Thyroid gland (tissue), 4 donors: ENCODE results near the gene NOTCH3. TPM values are rescaled to one million over a fixed set of nuclear protein-coding genes. Genes with fewer than 3 reads are reported as not detected.

Experiments used
- DNase-seq, 2 donors: peaks; one replicate each; pipeline ENCODE4 v3.0.0-alpha.2; 2019
- H3K27ac ChIP-seq, 3 donors: fragments of 200-600 bp; sonication (generic); 1 replicate in 2 of 3; 2 replicates in 1 of 3; pipeline ENCODE4 v1.5.1; 2016 to 2019; ENCODE audit warnings: mild to moderate bottlenecking in 1 of 3, moderate library complexity in 1 of 3
- H3K27me3 ChIP-seq: fragments of 200-600 bp; sonication (generic); one replicate; pipeline ENCODE4 v1.5.1; 2019
- H3K36me3 ChIP-seq, 2 donors: fragments of 200-600 bp; sonication (generic); one replicate each; pipeline ENCODE4 v1.5.1; 2016 to 2019
- H3K4me1 ChIP-seq, 2 donors: fragments of 200-600 bp; sonication (generic); one replicate each; pipeline ENCODE4 v1.5.1; 2017 to 2019
- H3K4me3 ChIP-seq, 3 donors: fragments of 200-600 bp; sonication (generic); replicated peaks in 1 of 3; 1 replicate in 2 of 3; 2 replicates in 1 of 3; pipeline ENCODE4 v1.5.1; 2016; ENCODE audit warnings: mild to moderate bottlenecking in 1 of 3
- H3K9me3 ChIP-seq: fragments of 200-600 bp; sonication (generic); one replicate; pipeline ENCODE4 v1.5.1; 2017
- POLR2A ChIP-seq, 2 donors: fragments of 450-650 bp; IDR thresholded peaks; one replicate each; pipeline ENCODE4 v1.6.1; 2017; ENCODE audit warnings: antibody characterized with exemption in 2 of 2, mild to moderate bottlenecking in 2 of 2, moderate library complexity in 1 of 2
- WGBS, 2 donors: methylation state at CpG; one replicate each; pipeline ENCODE4 v1.1.5; 2017; 5-methylcytosine and 5-hydroxymethylcytosine counted together
- intact Hi-C: fragments of 100-400 bp; cut with DNase I; formaldehyde crosslinking; loops from one replicate; pipeline ENCODE4 v1.15.1; 2023
- total RNA-seq, 4 donors: library from RNA; depleted of rRNA; stranded (reverse); fragments of >200 nt; gene quantifications; one replicate each; pipeline ENCODE4 v1.2.3, GENCODE V29; 2016
- TF ChIP-seq, protein P1 (sequence below), 6 experiments: fragments of 200-600 bp in 3 of 6; fragments of 450-650 bp in 3 of 6; sonication (generic) in 3 of 6; IDR thresholded peaks; one replicate each; pipeline ENCODE4 v1.5.1; 2016 to 2019; ENCODE audit warnings: antibody characterized with exemption in 6 of 6, mild to moderate bottlenecking in 2 of 6, inconsistent platforms in 1 of 6, moderate library complexity in 1 of 6

Gene NOTCH3
- total RNA-seq, 4 donors from 2014 or later: 10.9 to 53.9 (median 20.0) TPM

DNA sequence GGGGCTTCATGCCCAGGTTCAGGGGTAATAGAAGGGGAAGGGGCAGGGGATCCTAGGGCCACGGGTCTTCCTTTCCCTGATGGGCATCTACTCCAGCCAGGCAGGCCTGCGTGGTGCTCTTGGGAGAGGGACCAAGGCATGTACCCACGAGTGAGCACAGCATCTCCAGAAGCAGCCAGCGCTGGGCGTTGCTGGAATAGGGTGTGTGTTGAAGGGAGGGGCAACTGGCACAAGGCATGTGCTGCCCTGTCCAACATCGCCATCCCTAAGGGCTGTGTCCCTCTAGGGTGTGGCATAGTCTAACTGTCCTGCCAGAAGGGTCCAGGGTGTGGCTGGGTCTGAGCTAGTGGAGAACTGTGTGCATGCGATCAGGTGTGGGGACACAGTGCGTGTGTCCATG lies 2.9 kb downstream of the NOTCH3 start:
- Histone ChIP-seq H3K27me3 (no peaks in the 10 kb centered on the region), H3K4me3 (no peak overlapping the region), H3K36me3 (no peaks in the 10 kb centered on the region), H3K9me3 (no peaks in the 10 kb centered on the region), H3K4me1 (peaks cover 12 to 20% of the 10 kb centered on the region in 2 donors), H3K27ac (peak overlapping the region in 1 of 3 donors; percentile 10)
- no peak for TF ChIP-seq POLR2A (IDR thresholded peaks at IDR 0.05)
- TF ChIP-seq, protein P1, sequence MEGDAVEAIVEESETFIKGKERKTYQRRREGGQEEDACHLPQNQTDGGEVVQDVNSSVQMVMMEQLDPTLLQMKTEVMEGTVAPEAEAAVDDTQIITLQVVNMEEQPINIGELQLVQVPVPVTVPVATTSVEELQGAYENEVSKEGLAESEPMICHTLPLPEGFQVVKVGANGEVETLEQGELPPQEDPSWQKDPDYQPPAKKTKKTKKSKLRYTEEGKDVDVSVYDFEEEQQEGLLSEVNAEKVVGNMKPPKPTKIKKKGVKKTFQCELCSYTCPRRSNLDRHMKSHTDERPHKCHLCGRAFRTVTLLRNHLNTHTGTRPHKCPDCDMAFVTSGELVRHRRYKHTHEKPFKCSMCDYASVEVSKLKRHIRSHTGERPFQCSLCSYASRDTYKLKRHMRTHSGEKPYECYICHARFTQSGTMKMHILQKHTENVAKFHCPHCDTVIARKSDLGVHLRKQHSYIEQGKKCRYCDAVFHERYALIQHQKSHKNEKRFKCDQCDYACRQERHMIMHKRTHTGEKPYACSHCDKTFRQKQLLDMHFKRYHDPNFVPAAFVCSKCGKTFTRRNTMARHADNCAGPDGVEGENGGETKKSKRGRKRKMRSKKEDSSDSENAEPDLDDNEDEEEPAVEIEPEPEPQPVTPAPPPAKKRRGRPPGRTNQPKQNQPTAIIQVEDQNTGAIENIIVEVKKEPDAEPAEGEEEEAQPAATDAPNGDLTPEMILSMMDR (IDR thresholded peaks at IDR 0.05): no peak
- intact Hi-C loops: no loop called here
- 57 to 58% methylated on average over 8 of the region's 8 CpGs for WGBS, 2 donors
- no peak for DNase-seq

DNA sequence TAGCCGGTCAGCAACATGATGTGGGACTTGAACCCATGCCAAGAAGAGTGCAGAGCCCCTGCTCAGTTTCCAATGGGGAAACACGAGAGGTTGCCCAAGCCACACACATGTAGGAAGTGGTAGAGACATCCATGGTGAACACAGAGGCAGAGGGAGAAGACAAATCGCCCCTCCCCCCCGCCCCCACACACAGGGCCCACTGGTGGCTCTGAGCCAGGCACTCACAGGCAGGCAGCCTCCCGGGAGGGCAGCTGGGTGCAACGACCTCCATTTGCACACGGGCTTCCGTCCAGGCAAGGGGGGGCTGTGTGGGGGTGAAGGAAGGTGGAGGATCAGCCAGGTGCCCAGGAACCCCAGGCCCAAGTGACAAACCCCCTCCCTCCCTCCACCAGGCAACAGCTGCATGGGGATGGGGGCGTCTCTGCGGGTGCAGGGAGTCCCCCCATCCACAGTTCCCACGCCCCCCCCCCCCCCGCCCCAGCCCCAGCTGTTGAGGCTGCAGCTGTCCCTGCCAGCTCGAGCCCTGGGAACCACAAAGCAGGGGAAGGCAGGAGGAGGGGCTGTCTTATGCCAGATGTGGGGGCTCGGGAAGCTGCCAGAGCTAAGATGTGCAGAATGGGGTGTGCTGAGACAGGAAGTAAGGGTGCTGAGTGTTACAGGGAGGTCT lies 3.4 kb downstream of the NOTCH3 start:
- TF ChIP-seq, protein P1 (IDR thresholded peaks at IDR 0.05): no peak
- no peak for TF ChIP-seq POLR2A (IDR thresholded peaks at IDR 0.05)
- intact Hi-C loops: no loop called here
- Histone ChIP-seq H3K4me1 (peaks cover 12 to 17% of the 10 kb centered on the region in 2 donors), H3K4me3 (no peak overlapping the region), H3K27me3 (no peaks in the 10 kb centered on the region), H3K36me3 (no peaks in the 10 kb centered on the region), H3K27ac (peak overlapping the region in 1 of 3 donors; percentile 10), H3K9me3 (no peaks in the 10 kb centered on the region)
- peak in 1 of 2 donors; percentile 19 for DNase-seq
- WGBS, 2 donors: 10 to 58% methylated on average over 6 to 9 of the region's 14 CpGs

DNA sequence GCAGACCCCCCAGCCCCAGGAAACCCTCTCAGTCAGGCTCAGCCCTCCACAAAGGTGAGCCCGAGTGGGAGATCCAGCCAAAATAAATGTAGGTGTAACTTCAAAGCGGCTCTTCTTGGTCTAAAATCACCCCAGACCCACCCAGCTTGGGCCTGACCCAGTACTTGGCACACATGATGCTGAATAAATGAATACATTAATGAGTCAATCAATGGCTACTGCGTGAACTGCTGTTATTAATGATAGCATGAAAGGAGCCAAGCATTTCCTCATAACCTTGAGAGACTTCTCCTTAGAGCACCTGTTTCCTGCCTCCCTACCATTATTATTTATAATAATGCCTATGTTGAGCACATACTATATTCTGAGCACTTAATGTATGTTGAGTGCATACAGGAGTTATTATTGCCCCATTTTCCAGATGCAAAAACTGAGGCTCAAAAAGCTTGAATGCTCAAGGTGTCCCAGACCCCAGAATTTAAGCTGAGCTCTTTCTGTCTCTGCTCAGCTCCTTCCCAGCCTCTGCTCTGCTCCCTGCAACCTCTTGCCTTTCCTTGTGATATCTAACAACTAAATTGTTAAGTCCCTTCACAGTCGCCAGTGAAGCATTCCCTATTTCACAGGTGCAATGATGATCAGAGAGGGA lies 4.3 kb downstream of the NOTCH3 start:
- H3K27me3 ChIP-seq: no peaks in the 10 kb centered on the region
- intact Hi-C loops: no loop called here
- H3K36me3 ChIP-seq: no peaks in the 10 kb centered on the region
- H3K9me3 ChIP-seq: no peaks in the 10 kb centered on the region
- whole genome bisulfite sequencing, 2 donors: 39 to 45% methylated on average over 4 of the region's 4 CpGs
- H3K4me3 ChIP-seq: peak overlapping the region in 1 of 3 donors; percentile 50
- H3K27ac ChIP-seq: peak overlapping the region in 2 of 3 donors; percentile 65 to 71
- peaks cover 12 to 17% of the 10 kb centered on the region in 2 donors for H3K4me1 ChIP-seq
- TF ChIP-seq, protein P1 (IDR thresholded peaks at IDR 0.05): no peak
- TF ChIP-seq POLR2A (IDR thresholded peaks at IDR 0.05): no peak
- no peak for DNase-seq

DNA sequence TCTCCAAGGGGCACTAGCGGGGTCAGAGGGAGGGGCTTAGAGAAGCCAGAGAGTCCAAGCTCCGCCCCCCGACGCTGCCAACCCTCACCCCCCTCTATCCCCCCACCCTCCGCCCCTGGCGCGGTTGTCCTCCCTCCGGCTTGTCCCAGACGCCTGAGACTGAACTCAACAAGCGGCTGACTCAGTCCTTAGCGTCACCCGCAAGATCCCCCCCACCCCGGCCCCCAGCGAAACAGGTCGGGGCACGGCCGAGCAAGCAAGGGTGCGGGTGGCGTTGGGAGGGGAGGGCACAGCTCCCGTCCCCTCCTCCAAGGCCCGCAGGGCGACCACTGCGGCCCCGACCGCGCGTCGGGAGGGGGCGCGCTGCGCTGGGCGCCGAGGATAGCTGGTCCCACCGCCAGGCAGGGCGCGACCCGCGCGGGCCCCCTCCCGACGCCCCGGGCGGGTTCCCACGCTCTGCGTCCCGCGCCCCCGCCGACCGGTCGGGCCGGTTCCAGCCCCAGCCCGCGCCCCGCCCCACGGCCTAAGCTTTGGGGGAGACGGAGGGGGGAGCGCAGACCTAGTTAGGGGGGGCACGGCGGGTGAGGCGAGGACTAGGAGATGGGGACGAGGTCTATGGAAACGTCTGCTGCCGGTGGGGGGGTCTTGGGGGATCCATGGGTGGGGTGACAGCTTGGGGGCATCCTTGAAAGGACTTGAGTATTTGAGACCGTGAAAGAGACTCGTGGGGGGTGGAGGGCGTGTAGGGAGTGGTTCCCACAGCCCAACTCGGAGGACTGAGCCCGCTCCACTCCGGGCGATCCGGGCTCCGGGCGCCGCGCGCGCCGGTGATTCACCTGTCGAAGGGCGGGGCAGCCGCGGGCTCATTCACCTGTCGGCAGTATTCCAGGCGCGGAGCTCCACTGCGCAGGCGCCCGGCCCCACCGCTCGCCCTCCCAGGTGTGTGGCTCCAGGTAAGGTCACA lies 5.1 kb downstream of the NOTCH3 start:
- peak; percentile 93 to 95 for DNase-seq
- Histone ChIP-seq H3K4me3 (peak overlapping the region in 2 of 3 donors; percentile 17 to 50), H3K36me3 (no peaks in the 10 kb centered on the region), H3K27ac (peak overlapping the region; percentile 55 to 71 (median 65)), H3K4me1 (peaks cover 12 to 17% of the 10 kb centered on the region in 2 donors), H3K9me3 (no peaks in the 10 kb centered on the region), H3K27me3 (no peaks in the 10 kb centered on the region)
- TF ChIP-seq, protein P1 (IDR thresholded peaks at IDR 0.05): peak in 3 of 6 experiments; percentile 15 to 22 (median 19)
- no peak for TF ChIP-seq POLR2A (IDR thresholded peaks at IDR 0.05)
- whole genome bisulfite sequencing, 2 donors: 2 to 6% methylated on average over 7 to 39 of the region's 91 CpGs
- intact Hi-C loops: no loop called here
